A549 (cell line): Measurements from ENCODE around the gene CREB5. TPM values are rescaled to one million over a fixed set of nuclear protein-coding genes. Genes with fewer than 3 reads are reported as not detected.

Source experiments
- ATAC-seq, 2 experiments: fragments of 200-7000 bp in 1 of 2; fragments of >200 bp in 1 of 2; cut with Nextera tagmentation in 1 of 2; cut with Tn5 transposase in 1 of 2; 3 replicates each; pipeline versions ENCODE4 v1.8.0 to v1.9.1; 2018 to 2020; ENCODE audit warnings: mild to moderate bottlenecking in 1 of 2, moderate library complexity in 1 of 2
- CTCF ChIA-PET: fragments of 300-600 bp; sonication (Branson Sonifier 250); formaldehyde crosslinking; extraction: SDS; loops from one replicate; lab custom pipeline; 2021; ENCODE audit warnings: antibody characterized with exemption, inconsistent platforms; lab: Yijun Ruan, JAX
- POLR2A ChIA-PET: fragments of 350-600 bp; formaldehyde crosslinking; extraction: SDS; loops from one replicate; lab custom pipeline; 2021; ENCODE audit warnings: antibody characterized with exemption, inconsistent platforms; lab: Yijun Ruan, JAX
- DNase-seq, 2 experiments: peaks; one replicate each; pipeline versions ENCODE4 v3.0.0 to v3.0.0-alpha.2; 2011 to 2016; ENCODE audit warnings: low read depth in 1 of 2, low spot score in 1 of 2
- FAIRE-seq: peaks from 2 replicates; lab custom pipeline; 2011; peaks lifted over from hg19 to GRCh38; lab: Jason Lieb, UNC
- H3K27ac ChIP-seq, 2 experiments: fragments of >200 bp; sonication (Bioruptor Twin); formaldehyde crosslinking; 3 replicates each; pipeline ENCODE4 v1.5.1; 2016 to 2017
- H3K4me1 ChIP-seq: fragments of >200 bp; sonication (Bioruptor Twin); formaldehyde crosslinking; 3 replicates; pipeline ENCODE4 v1.6.1; 2016
- H3K4me2 ChIP-seq: fragments of >200 bp; sonication (Bioruptor Twin); formaldehyde crosslinking; 3 replicates; pipeline ENCODE4 v1.6.1; 2016
- H3K4me3 ChIP-seq: fragments of >200 bp; sonication (Bioruptor Twin); formaldehyde crosslinking; 3 replicates; pipeline ENCODE4 v1.5.1; 2016
- H3K9me3 ChIP-seq: fragments of >200 bp; sonication (Bioruptor Twin); formaldehyde crosslinking; 3 replicates; pipeline ENCODE4 v1.6.1; 2016
- CBX2 ChIP-seq: fragments of 200-600 bp; sonication (generic); IDR thresholded peaks from 2 replicates; pipeline ENCODE4 v1.6.1; 2016; ENCODE audit warnings: low read depth, mild to moderate bottlenecking, borderline replicate concordance
- CEBPB ChIP-seq, 2 experiments: fragments of >200 bp in 1 of 2; sonication (Bioruptor Twin) in 1 of 2; formaldehyde crosslinking in 1 of 2; IDR thresholded peaks; 2 replicates each; pipeline ENCODE4 v1.6.1; 2012 to 2016
- CHD2 ChIP-seq: fragments of 150-350 bp; IDR thresholded peaks from 2 replicates; pipeline ENCODE4 v1.6.1; 2014; ENCODE audit warnings: low read length; ENCODE audit not compliant: partially characterized antibody
- EHF ChIP-seq: fragments of 250-450 bp; sonication (Bioruptor Pico); IDR thresholded peaks from 2 replicates; pipeline ENCODE4 v1.5.0; 2020; ENCODE audit warnings: mild to moderate bottlenecking
- EHMT2 ChIP-seq: fragments of 200-600 bp; sonication (generic); IDR thresholded peaks from 2 replicates; pipeline ENCODE4 v1.6.1; 2016; ENCODE audit warnings: antibody characterized with exemption, low read depth, mild to moderate bottlenecking, moderate library complexity
- ESRRA ChIP-seq: fragments of 150-350 bp; IDR thresholded peaks from 2 replicates; pipeline ENCODE4 v1.6.1; 2014; ENCODE audit warnings: mild to moderate bottlenecking, low read length, borderline replicate concordance
- FOSB ChIP-seq: fragments of 250-450 bp; sonication (Bioruptor Pico); IDR thresholded peaks from 2 replicates; pipeline ENCODE4 v1.5.0; 2020; ENCODE audit warnings: mild to moderate bottlenecking, moderate library complexity
- FOSL2 ChIP-seq, 2 experiments: fragments of 450-650 bp in 1 of 2; fragments of >200 bp in 1 of 2; sonication (Bioruptor Twin) in 1 of 2; formaldehyde crosslinking; IDR thresholded peaks; 2 replicates each; pipeline versions ENCODE4 v1.5.0 to v1.6.1; 2016 to 2020; ENCODE audit warnings: mild to moderate bottlenecking in 1 of 2, moderate library complexity in 1 of 2
- FOXS1 ChIP-seq: fragments of 250-450 bp; sonication (Bioruptor Pico); IDR thresholded peaks from 2 replicates; pipeline ENCODE4 v1.5.0; 2020; ENCODE audit warnings: mild to moderate bottlenecking, moderate library complexity
- MAFK ChIP-seq: fragments of 450-650 bp; IDR thresholded peaks from 2 replicates; pipeline ENCODE4 v1.6.1; 2014; ENCODE audit not compliant: partially characterized antibody
- MYC ChIP-seq: IDR thresholded peaks from 2 replicates; pipeline ENCODE4 v1.6.1; 2012; ENCODE audit warnings: mild to moderate bottlenecking, inconsistent platforms, low read length, improper control_type of control experiment, borderline replicate concordance
- NPAS2 ChIP-seq: fragments of 250-450 bp; sonication (Bioruptor Pico); IDR thresholded peaks from 2 replicates; pipeline ENCODE4 v1.8.0; 2022; ENCODE audit warnings: mild to moderate bottlenecking, moderate library complexity, borderline replicate concordance
- PHF8 ChIP-seq: fragments of 200-600 bp; sonication (generic); IDR thresholded peaks from 2 replicates; pipeline ENCODE4 v1.6.1; 2016; ENCODE audit warnings: low read depth, mild to moderate bottlenecking, antibody characterized with exemption, moderate library complexity, borderline replicate concordance
- POLR2A ChIP-seq: IDR thresholded peaks from 2 replicates; pipeline ENCODE4 v1.6.1; 2012; ENCODE audit warnings: mild to moderate bottlenecking, low read length
- POLR2AphosphoS2 ChIP-seq: conservative IDR thresholded peaks from 2 replicates; pipeline ENCODE4 v1.6.1; 2012; ENCODE audit warnings: low read length, improper control_type of control experiment, inconsistent platforms
- RAD21 ChIP-seq, 2 experiments: fragments of >200 bp in 1 of 2; sonication (Bioruptor Twin) in 1 of 2; formaldehyde crosslinking in 1 of 2; IDR thresholded peaks in 1 of 2; conservative IDR thresholded peaks in 1 of 2; 2 replicates in 1 of 2; 3 replicates in 1 of 2; pipeline ENCODE4 v1.6.1; 2012 to 2018; ENCODE audit warnings: inconsistent platforms in 1 of 2
- RARB ChIP-seq: fragments of 250-450 bp; sonication (Bioruptor Pico); IDR thresholded peaks from 2 replicates; pipeline ENCODE4 v1.8.0; 2021; ENCODE audit warnings: mild to moderate bottlenecking, moderate library complexity
- REST ChIP-seq: fragments of 200-600 bp; sonication (generic); IDR thresholded peaks from 2 replicates; pipeline ENCODE4 v1.6.1; 2016; ENCODE audit warnings: antibody characterized with exemption, mild to moderate bottlenecking, moderate library complexity
- RFX5 ChIP-seq: fragments of 450-650 bp; IDR thresholded peaks from 2 replicates; pipeline ENCODE4 v1.7.1; 2014; ENCODE audit warnings: antibody characterized with exemption, mild to moderate bottlenecking, moderate library complexity
- RNF2 ChIP-seq: fragments of 200-600 bp; sonication (generic); IDR thresholded peaks from 2 replicates; pipeline ENCODE4 v1.6.1; 2016; ENCODE audit warnings: low read depth, mild to moderate bottlenecking, antibody characterized with exemption, moderate library complexity, borderline replicate concordance
- SREBF2 ChIP-seq: fragments of 450-650 bp; IDR thresholded peaks from 2 replicates; pipeline ENCODE4 v1.6.1; 2014; ENCODE audit warnings: mild to moderate bottlenecking, moderate library complexity
- TFCP2L1 ChIP-seq: fragments of 250-450 bp; sonication (Bioruptor Pico); IDR thresholded peaks from 2 replicates; pipeline ENCODE4 v1.5.0; 2021; ENCODE audit warnings: mild to moderate bottlenecking
- TP53 ChIP-seq: fragments of 250-450 bp; sonication (Bioruptor Pico); IDR thresholded peaks from 2 replicates; pipeline ENCODE4 v1.5.0; 2021; ENCODE audit warnings: mild to moderate bottlenecking, moderate library complexity
- ZC3H11A ChIP-seq: fragments of 450-650 bp; IDR thresholded peaks from 2 replicates; pipeline ENCODE4 v1.6.1; 2014; ENCODE audit warnings: antibody characterized with exemption, mild to moderate bottlenecking
- ZFP36 ChIP-seq: fragments of 450-650 bp; IDR thresholded peaks from 2 replicates; pipeline ENCODE4 v1.6.1; 2014; ENCODE audit warnings: borderline replicate concordance; ENCODE audit not compliant: partially characterized antibody
- ZNF302 ChIP-seq: fragments of 250-450 bp; sonication (Bioruptor Pico); IDR thresholded peaks from 2 replicates; pipeline ENCODE4 v1.9.0; 2021; ENCODE audit warnings: inconsistent platforms, mild to moderate bottlenecking, moderate library complexity
- ZSCAN20 ChIP-seq: fragments of 250-450 bp; sonication (Bioruptor Pico); IDR thresholded peaks from 2 replicates; pipeline ENCODE4 v1.8.0; 2022; ENCODE audit warnings: mild to moderate bottlenecking, moderate library complexity
- WGBS: methylation state at CpG from one replicate; pipeline ENCODE4 v1.1.6; 2017; ENCODE audit errors: missing lambda C conversion rate; 5-methylcytosine and 5-hydroxymethylcytosine counted together
- polyA plus RNA-seq, 4 experiments: library from polyadenylated mRNA; depleted of rRNA in 3 of 4; stranded (reverse); fragments of >200 nt; fragmentation: RNase III in 1 of 4; extraction: RNeasy Plus Mini Kit Qiagen cat#74134 plus additional on column Dnase treatment in 1 of 4; gene quantifications; 2 replicates in 3 of 4; 3 replicates in 1 of 4; pipeline ENCODE4 v1.2.3, GENCODE V29; 2011 to 2017
- TF ChIP-seq, protein P1 (sequence below): fragments of 250-450 bp; sonication (Bioruptor Pico); IDR thresholded peaks from 2 replicates; pipeline ENCODE4 v1.5.0; 2021; ENCODE audit warnings: mild to moderate bottlenecking, moderate library complexity, borderline replicate concordance

CREB5 gene
- polyA plus RNA-seq, 2 of the 4 experiments (the other 2 are of a cell fraction) = 0.61 to 1.5 TPM

DNA sequence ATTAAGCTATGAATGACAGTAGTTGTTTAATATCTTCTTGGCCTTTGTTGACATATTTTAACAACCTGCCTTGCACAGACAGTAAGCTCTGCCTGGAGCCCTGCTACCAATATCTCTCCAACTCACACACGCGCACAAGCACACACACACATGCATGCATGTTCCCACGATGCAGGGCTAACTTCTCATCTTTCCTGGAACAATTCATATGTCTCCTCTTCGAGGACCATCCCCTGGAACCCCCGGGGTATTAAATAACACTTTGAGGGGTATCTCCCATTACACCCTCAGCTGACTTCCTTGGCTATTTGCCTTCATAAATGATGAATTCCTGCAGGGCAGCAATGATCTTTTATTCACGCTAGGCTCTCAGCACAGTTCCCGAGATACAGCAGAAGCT, 287.8 kb downstream of the CREB5 start:
- ATAC-seq (no peak), DNase-seq (no peak), FAIRE-seq (no peak)
- H3K4me1 ChIP-seq = no peaks in the 10 kb centered on the region
- H3K27ac ChIP-seq = no peak overlapping the region
- H3K4me3 ChIP-seq = no peak overlapping the region
- no peaks in the 10 kb centered on the region for H3K9me3 ChIP-seq
- no peak overlapping the region for H3K4me2 ChIP-seq
- CTCF ChIA-PET = interaction anchor here (0.8 to 1.3 kb wide), 3 partner anchors 11 to 59 kb away, joined by 3 read pairs; no protein-coding TSS in a partner anchor
- TF ChIP-seq POLR2A (no peak), EHF (CRISPR knock-in tag) (no peak), ZFP36 (no peak), RARB (CRISPR knock-in tag) (no peak), TP53 (CRISPR knock-in tag) (no peak), EHMT2 (no peak), TFCP2L1 (CRISPR knock-in tag) (no peak), CBX2 (no peak), RFX5 (no peak), MAFK (no peak), CHD2 (no peak), RAD21 (conservative IDR thresholded peaks at IDR 0.05 in 1 of 2, IDR thresholded peaks at IDR 0.05 in 1 of 2) (no peak)
- WGBS = 56% methylated on average over 7 of the region's 7 CpGs
- POLR2A ChIA-PET = no interaction called here

DNA sequence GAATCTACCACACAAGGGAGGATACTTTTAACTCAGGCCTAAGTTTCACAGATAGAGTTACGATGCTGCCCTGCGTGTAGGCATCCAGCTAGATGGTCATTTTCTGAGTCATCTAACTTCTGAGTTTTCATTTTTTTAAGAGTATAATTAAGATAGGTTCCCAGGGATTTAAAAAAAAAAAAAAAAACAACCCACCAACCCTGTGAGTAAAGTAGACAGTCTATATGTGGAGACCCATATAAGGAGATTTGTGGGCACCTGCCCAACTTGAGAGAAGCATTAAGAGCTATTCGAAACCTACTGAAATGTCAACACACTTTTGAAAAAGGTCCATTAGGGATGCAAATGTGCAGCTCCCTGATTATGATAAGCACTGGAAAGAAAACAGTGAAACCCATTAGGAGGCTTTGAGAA, 288.5 kb downstream of the CREB5 start:
- no peak for FAIRE-seq
- CTCF ChIA-PET = interaction anchor here (0.8 kb wide), 1 partner anchor 10 kb away, joined by 3 read pairs; no protein-coding TSS in a partner anchor
- DNase-seq = no peak
- 75% methylated on average over 3 of the region's 3 CpGs for WGBS
- H3K27ac ChIP-seq = no peak overlapping the region
- H3K4me3 ChIP-seq = no peak overlapping the region
- TF ChIP-seq ESRRA = no peak
- no peak for TF ChIP-seq POLR2AphosphoS2
- TF ChIP-seq EHMT2 = no peak
- TF ChIP-seq MYC = no peak
- no peak for TF ChIP-seq NPAS2 (CRISPR knock-in tag)
- TF ChIP-seq, protein P1, sequence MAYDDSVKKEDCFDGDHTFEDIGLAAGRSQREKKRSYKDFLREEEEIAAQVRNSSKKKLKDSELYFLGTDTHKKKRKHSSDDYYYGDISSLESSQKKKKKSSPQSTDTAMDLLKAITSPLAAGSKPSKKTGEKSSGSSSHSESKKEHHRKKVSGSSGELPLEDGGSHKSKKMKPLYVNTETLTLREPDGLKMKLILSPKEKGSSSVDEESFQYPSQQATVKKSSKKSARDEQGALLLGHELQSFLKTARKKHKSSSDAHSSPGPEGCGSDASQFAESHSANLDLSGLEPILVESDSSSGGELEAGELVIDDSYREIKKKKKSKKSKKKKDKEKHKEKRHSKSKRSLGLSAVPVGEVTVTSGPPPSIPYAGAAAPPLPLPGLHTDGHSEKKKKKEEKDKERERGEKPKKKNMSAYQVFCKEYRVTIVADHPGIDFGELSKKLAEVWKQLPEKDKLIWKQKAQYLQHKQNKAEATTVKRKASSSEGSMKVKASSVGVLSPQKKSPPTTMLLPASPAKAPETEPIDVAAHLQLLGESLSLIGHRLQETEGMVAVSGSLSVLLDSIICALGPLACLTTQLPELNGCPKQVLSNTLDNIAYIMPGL (CRISPR knock-in tag) = no peak
- no peak for TF ChIP-seq ZSCAN20 (CRISPR knock-in tag)
- TF ChIP-seq FOSB (CRISPR knock-in tag) = no peak
- TF ChIP-seq ZNF302 (CRISPR knock-in tag) = no peak
- TF ChIP-seq REST = no peak
- TF ChIP-seq ZC3H11A = no peak
- TF ChIP-seq FOSL2 (IDR thresholded peaks at IDR 0.05) = no peak
- no peak for TF ChIP-seq FOSL2 (CRISPR knock-in tag; IDR thresholded peaks at IDR 0.05)
- no peak for TF ChIP-seq PHF8
- no peak for TF ChIP-seq SREBF2
- no peak for TF ChIP-seq POLR2A
- no peak for TF ChIP-seq RNF2
- no peak for TF ChIP-seq FOXS1 (CRISPR knock-in tag)
- TF ChIP-seq CEBPB (IDR thresholded peaks at IDR 0.05) = no peak
- no peak overlapping the region for H3K4me2 ChIP-seq
- no peaks in the 10 kb centered on the region for H3K4me1 ChIP-seq
- no peaks in the 10 kb centered on the region for H3K9me3 ChIP-seq
- no peak for ATAC-seq
- POLR2A ChIA-PET = no interaction called here
